ENCODE results near the gene EHBP1. TPM values are rescaled to one million over a fixed set of nuclear protein-coding genes. Genes with fewer than 3 reads are reported as not detected.

EHBP1 gene
- polyA plus RNA-seq, 3 donors = 48.1 to 60.0 (median 55.3) TPM

- DNase-seq (ENCODE audit: low read depth in 3 of 3, low spot score in 2 of 3) = no peak
Measured at GRCh38 chr2:62938126-62938525, 232.6 kb downstream of the EHBP1 start.

GRCh38 chr2:62939735-62940491, 234.4 kb downstream of the EHBP1 start:
- no peak for DNase-seq (ENCODE audit: low read depth in 3 of 3, low spot score in 2 of 3)

GRCh38 chr2:62940697-62941096, 235.2 kb downstream of the EHBP1 start:
- no peak for DNase-seq (ENCODE audit: low read depth in 3 of 3, low spot score in 2 of 3)

GRCh38 chr2:62941413-62941812, 235.9 kb downstream of the EHBP1 start:
- no peak for DNase-seq (ENCODE audit: low read depth in 3 of 3, low spot score in 2 of 3)

GRCh38 chr2:62944362-62944761, 238.8 kb downstream of the EHBP1 start:
- no peak for DNase-seq (ENCODE audit: low read depth in 3 of 3, low spot score in 2 of 3)

- DNase-seq (ENCODE audit: low read depth in 3 of 3, low spot score in 2 of 3) = no peak
Measured at GRCh38 chr2:62947403-62947802, 241.9 kb downstream of the EHBP1 start.

- no peak for DNase-seq (ENCODE audit: low read depth in 3 of 3, low spot score in 2 of 3)
Measured at GRCh38 chr2:62956651-62957050, 251.1 kb downstream of the EHBP1 start.

- no peak for DNase-seq (ENCODE audit: low read depth in 3 of 3, low spot score in 2 of 3)
Measured at GRCh38 chr2:62958206-62958605, 252.7 kb downstream of the EHBP1 start.

GRCh38 chr2:62964050-62964449, 258.5 kb downstream of the EHBP1 start:
- DNase-seq (ENCODE audit: low read depth in 3 of 3, low spot score in 2 of 3) = no peak

GRCh38 chr2:62964671-62965070, 259.2 kb downstream of the EHBP1 start:
- DNase-seq (ENCODE audit: low read depth in 3 of 3, low spot score in 2 of 3) = no peak

GRCh38 chr2:62966991-62967390, 261.5 kb downstream of the EHBP1 start:
- DNase-seq (ENCODE audit: low read depth in 3 of 3, low spot score in 2 of 3) = no peak

GRCh38 chr2:62968168-62968567, 262.7 kb downstream of the EHBP1 start:
- DNase-seq (ENCODE audit: low read depth in 3 of 3, low spot score in 2 of 3) = no peak

- DNase-seq (ENCODE audit: low read depth in 3 of 3, low spot score in 2 of 3) = no peak
Measured at GRCh38 chr2:62968668-62969067, 263.2 kb downstream of the EHBP1 start.

- no peak for DNase-seq (ENCODE audit: low read depth in 3 of 3, low spot score in 2 of 3)
Measured at GRCh38 chr2:62971936-62972335, 266.4 kb downstream of the EHBP1 start.

GRCh38 chr2:62972601-62973000, 267.1 kb downstream of the EHBP1 start:
- no peak for DNase-seq (ENCODE audit: low read depth in 3 of 3, low spot score in 2 of 3)

- no peak for DNase-seq (ENCODE audit: low read depth in 3 of 3, low spot score in 2 of 3)
Measured at GRCh38 chr2:62974999-62975398, 269.5 kb downstream of the EHBP1 start.

- no peak for DNase-seq (ENCODE audit: low read depth in 3 of 3, low spot score in 2 of 3)
Measured at GRCh38 chr2:62991605-62992004, 286.1 kb downstream of the EHBP1 start.

GRCh38 chr2:62992561-62992960, 287.0 kb downstream of the EHBP1 start:
- no peak for DNase-seq (ENCODE audit: low read depth in 3 of 3, low spot score in 2 of 3)

- no peak for DNase-seq (ENCODE audit: low read depth in 3 of 3, low spot score in 2 of 3)
Measured at GRCh38 chr2:62994206-62994605, 288.7 kb downstream of the EHBP1 start.

GRCh38 chr2:62996534-62997186, 291.1 kb downstream of the EHBP1 start:
- no peak for DNase-seq (ENCODE audit: low read depth in 3 of 3, low spot score in 2 of 3)

- DNase-seq (ENCODE audit: low read depth in 3 of 3, low spot score in 2 of 3) = no peak
Measured at GRCh38 chr2:62998949-62999348, 293.4 kb downstream of the EHBP1 start.

- no peak for DNase-seq (ENCODE audit: low read depth in 3 of 3, low spot score in 2 of 3)
Measured at GRCh38 chr2:62999905-63000304, 294.4 kb downstream of the EHBP1 start.

Measured in right renal cortex interstitium (tissue), 3 donors.